ENCODE data around the gene PRKAR1B.

DNA sequence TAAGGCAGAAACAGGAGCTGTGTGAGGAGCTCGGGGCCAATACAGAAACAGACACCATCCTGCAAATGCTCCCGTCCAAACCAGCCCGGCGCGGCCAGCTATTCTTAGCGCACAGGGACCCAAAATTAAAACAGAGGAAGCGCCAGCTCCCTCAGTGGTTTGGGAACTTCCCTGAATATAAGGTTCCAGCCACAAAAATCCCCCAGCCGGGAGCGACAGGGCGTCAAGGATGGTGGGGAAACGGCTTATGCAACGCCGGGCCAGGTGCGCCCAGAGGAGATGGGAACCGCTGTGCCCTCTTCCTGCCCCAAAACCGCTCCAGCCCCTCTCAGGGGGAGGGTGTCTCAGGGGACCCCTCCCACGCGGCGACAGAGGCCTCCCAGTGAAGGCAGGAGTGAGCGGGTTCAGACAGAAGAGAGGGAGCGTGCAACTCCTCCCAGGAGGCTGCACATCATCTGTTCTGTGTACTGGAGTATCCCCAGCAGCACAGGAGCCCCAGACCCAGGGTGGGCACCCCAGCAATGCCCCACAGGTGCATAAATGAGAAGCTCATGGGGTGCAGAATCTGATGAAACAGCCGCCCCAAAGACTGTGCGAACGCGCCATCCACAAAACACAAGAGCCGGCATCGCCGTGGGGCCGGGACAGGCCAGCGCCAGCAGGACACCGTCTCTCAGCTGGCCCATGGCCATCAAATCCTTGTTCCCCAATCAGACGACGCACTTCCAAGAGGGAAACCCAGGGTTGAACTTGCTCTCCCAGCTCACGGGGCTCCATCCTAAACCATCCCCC, 133.6 kb downstream of the PRKAR1B start:
- TF ChIP-seq, protein P1, sequence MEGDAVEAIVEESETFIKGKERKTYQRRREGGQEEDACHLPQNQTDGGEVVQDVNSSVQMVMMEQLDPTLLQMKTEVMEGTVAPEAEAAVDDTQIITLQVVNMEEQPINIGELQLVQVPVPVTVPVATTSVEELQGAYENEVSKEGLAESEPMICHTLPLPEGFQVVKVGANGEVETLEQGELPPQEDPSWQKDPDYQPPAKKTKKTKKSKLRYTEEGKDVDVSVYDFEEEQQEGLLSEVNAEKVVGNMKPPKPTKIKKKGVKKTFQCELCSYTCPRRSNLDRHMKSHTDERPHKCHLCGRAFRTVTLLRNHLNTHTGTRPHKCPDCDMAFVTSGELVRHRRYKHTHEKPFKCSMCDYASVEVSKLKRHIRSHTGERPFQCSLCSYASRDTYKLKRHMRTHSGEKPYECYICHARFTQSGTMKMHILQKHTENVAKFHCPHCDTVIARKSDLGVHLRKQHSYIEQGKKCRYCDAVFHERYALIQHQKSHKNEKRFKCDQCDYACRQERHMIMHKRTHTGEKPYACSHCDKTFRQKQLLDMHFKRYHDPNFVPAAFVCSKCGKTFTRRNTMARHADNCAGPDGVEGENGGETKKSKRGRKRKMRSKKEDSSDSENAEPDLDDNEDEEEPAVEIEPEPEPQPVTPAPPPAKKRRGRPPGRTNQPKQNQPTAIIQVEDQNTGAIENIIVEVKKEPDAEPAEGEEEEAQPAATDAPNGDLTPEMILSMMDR (IDR thresholded peaks at IDR 0.05), result no peak
- no peak for TF ChIP-seq POLR2AphosphoS5 (IDR thresholded peaks at IDR 0.05)
- no peak for TF ChIP-seq POLR2A (IDR thresholded peaks at IDR 0.05)
- no peak for TF ChIP-seq EP300 (IDR thresholded peaks at IDR 0.05)
